H1 (cell line): ENCODE results near the gene LRP1-AS. TPM values are rescaled to one million over a fixed set of nuclear protein-coding genes. Genes with fewer than 3 reads are reported as not detected.

Experiments used
- BCL11A ChIP-seq, 2 experiments: IDR thresholded peaks; one replicate each; pipeline ENCODE4 v1.6.1; 2011; ENCODE audit warnings: low read depth in 2 of 2, low read length in 2 of 2, mild to moderate bottlenecking in 2 of 2
- KDM4A ChIP-seq: IDR thresholded peaks from one replicate; pipeline ENCODE4 v1.7.1; 2012; ENCODE audit warnings: low read depth, mild to moderate bottlenecking, moderate library complexity, low read length, inconsistent platforms; ENCODE audit not compliant: severe bottlenecking
- RAD21 ChIP-seq, 2 experiments: IDR thresholded peaks in 1 of 2; conservative IDR thresholded peaks in 1 of 2; 2 replicates each; pipeline ENCODE4 v1.6.1; 2011; ENCODE audit warnings: low read depth in 2 of 2, low read length in 2 of 2, improper control_type of control experiment in 1 of 2, inconsistent platforms in 1 of 2, mild to moderate bottlenecking in 1 of 2, moderate library complexity in 1 of 2
- TBP ChIP-seq: IDR thresholded peaks from 2 replicates; pipeline ENCODE4 v1.6.1; 2011; ENCODE audit warnings: low read depth, low read length, improper control_type of control experiment
- polyA plus RNA-seq, 7 experiments: library from polyadenylated mRNA; depleted of rRNA in 3 of 7; stranded (reverse) in 5 of 7; unstranded in 2 of 7; fragments of >200 nt in 5 of 7; fragments of 200-250 nt in 2 of 7; gene quantifications; 1 replicate in 5 of 7; 2 replicates in 1 of 7; 4 replicates in 1 of 7; pipeline versions ENCODE4 v1.2.1 to v1.2.3, GENCODE V29; 2011 to 2013; ENCODE audit warnings: missing spikeins in 2 of 7, mixed read lengths in 2 of 7
- total RNA-seq: library from RNA; stranded (reverse); fragmentation: NEBNext Ultra II Directional; extraction: Animal tissue kit (Norgen Biotek cat#: 25700); gene quantifications from 2 replicates; pipeline ENCODE4 v1.2.1, GENCODE V29; 2021

Gene LRP1-AS
- total and polyA plus RNA-seq, 2 of the 8 experiments (the other 6 are each of a cell fraction or from before 2014, with no cell fraction given): not detected

DNA sequence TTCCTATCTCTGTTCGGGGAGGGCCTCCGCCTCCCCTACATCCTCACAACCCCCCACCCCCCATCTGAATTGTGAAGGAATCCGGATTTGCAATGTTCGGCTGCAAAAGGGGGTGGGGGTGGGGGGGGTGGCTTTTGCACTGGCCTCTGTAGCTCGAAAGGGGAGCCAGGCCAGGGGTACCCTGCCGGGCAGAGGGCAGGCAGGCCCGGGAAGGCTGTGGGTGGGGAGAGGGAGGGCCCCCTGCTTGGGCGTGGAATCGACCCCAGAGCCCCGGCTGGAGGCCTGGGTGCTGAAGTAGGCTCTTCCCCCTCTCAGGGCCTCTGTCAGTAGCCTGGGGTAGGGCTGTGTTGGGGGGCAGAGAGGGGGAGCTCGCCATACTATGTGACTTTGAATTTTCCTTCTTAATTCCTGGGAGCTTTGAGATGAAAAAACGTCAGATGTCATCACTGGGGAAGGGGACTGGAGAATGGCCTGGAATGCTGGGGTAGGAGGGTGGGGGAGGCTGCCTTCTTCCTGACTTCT is 18.0 kb downstream of the LRP1-AS start (continued):
- TF ChIP-seq RAD21 (IDR thresholded peaks at IDR 0.05 in 1 of 2, conservative IDR thresholded peaks at IDR 0.05 in 1 of 2; ENCODE audit: low read depth in 2 of 2, low read length in 2 of 2): no peak
- TF ChIP-seq BCL11A (IDR thresholded peaks at IDR 0.05; ENCODE audit: low read depth in 2 of 2, low read length in 2 of 2): no peak
- TF ChIP-seq TBP: no peak
- TF ChIP-seq KDM4A: no peak
- TF ChIP-seq, all 59 proteins: peak for 2
